Astrocyte of the spinal cord (primary cell): ENCODE data around the gene STK40.

ENCODE experiments used
- DNase-seq: peaks from one replicate; pipeline ENCODE4 v3.0.0; 2011; ENCODE audit warnings: low read depth, low spot score
- H3K4me3 ChIP-seq: 2 replicates; pipeline ENCODE4 v1.5.1; 2011; ENCODE audit warnings: low read depth, mild to moderate bottlenecking, low read length, moderate library complexity
- CTCF ChIP-seq: IDR thresholded peaks from 2 replicates; pipeline ENCODE4 v1.5.1; 2012; ENCODE audit warnings: low read depth, mild to moderate bottlenecking, low read length, inconsistent platforms
- in situ Hi-C: cut with HindIII; loops from 2 replicates; pipeline ENCODE4 v1.10.0; 2017; ENCODE audit warnings: low sequenced_read_pairs

Gene STK40

DNA sequence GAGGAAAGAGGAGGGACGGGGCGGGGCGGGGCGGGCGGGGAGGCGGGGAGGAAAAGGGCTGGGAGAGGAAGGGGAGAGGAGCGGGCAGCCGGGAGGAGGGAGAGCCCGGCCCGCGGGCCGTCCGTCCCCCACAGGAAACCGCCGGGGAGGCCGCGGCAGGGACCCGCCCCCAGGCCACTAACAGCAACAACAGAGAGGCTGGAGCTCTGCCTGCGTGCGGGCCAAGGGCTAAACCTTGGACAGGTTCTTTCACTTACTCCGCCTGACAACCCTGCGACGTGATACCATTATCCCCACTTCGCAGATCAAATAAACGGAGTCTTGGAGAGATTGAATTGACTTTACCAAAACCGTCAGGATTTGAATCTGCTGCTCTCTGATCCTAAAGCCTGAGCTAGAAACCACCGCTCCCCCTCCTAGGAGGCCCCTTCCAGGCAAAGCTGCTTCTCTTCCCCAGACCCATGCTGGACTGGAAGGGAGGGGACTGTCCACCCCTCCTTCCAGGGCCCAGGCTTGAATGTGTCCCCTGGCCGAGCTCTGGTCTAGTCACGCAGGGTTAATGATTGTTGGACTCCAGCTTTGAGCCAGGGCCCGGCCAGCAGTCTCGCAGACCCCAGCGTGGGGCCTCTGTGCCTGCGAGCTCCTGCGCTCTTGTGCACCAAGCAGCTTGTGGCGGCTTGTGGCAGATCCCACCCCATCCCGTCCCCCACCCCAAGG, 61.9 kb downstream of the STK40 start, which contains the start of gene EVA1B:
TSS of gene EVA1B (minus strand) at position 10 of the 717 bp plus-strand sequence. CDS start 608 bp downstream, outside the sequence.
- TF ChIP-seq CTCF, result no peak
- H3K4me3 ChIP-seq, result peak within 1 kb of the TSS; percentile 77
- in situ Hi-C loops, result no loop called here
- DNase-seq, result peak; percentile 87

DNA sequence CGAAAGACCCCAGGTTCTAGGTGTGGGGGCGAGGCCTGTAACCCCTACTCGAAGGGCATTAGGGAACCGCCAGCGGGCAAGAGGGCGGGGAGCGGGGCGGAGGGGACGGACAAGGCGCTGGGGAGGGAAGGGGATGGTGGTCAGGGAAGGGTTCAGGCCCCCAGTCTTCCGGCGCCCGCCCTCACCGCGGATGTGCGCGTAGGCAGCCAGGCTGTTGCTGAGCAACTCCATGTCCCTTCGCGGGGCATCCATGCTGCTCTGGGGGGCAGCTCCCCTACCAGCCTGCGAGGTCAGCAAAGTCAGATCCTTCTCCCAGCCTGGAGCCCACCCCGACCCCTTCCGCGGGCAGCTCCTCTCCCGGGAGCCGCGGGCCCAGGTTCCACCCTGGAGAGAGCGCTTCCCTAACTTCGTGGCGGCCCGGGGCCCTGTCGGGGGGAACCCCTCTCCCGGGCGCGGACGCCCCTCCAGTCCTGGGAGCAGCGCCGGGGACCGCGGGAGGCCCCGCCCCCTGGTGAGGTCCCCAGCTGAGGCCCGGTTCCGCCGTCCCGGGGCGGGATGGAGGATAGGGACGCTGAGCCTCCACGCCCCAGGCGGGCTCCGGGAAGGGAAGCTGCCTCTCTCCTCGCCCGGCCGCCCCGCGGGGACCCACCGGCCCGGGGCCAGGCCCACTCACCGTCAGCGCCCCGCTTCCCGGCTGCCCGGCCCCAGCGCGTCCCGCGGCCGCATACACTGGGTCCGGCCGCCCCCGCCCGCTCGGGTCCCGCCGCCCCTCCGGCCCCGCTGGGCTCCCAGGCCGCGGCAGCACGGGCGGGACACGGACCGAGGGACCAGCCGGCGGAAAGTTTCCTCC, 62.7 kb downstream of the STK40 start:
- DNase-seq, result peak; percentile 61
- TF ChIP-seq CTCF, result no peak
- in situ Hi-C loops, result no loop called here
- peak overlapping the region; percentile 77 for H3K4me3 ChIP-seq

GRCh38 chr1:36322041-36322785, 63.5 kb downstream of the STK40 start:
- TF ChIP-seq CTCF, result no peak
- DNase-seq, result no peak
- in situ Hi-C loops, result no loop called here
- H3K4me3 ChIP-seq, result peak overlapping the region; percentile 77

- in situ Hi-C loops, result no loop called here
- DNase-seq, result peak; percentile 94
- peak overlapping the region; percentile 77 for H3K4me3 ChIP-seq
- TF ChIP-seq CTCF, result no peak
Observed at GRCh38 chr1:36321119-36321951, 64.4 kb downstream of the STK40 start.

DNA sequence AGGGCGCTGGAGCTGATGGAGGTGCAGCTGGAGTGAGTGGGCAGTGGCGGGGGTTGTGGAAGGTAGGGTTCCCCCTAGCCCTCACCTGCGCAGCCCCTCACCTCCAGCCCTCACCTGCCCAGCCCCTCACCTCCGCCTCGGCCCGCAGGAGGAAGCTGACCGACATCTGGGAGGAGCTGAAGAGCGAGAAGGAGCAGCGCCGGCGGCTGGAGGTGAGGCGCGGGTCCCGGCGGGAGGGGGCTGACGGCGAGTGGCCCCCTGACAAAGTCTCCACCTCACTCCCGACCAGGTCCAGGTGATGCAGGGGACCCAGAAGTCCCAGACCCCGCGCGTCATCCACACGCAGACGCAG, 65.0 kb downstream of the STK40 start:
- in situ Hi-C loops, result no loop called here
- TF ChIP-seq CTCF, result no peak
- peak overlapping the region; percentile 24 for H3K4me3 ChIP-seq
- no peak for DNase-seq

DNA sequence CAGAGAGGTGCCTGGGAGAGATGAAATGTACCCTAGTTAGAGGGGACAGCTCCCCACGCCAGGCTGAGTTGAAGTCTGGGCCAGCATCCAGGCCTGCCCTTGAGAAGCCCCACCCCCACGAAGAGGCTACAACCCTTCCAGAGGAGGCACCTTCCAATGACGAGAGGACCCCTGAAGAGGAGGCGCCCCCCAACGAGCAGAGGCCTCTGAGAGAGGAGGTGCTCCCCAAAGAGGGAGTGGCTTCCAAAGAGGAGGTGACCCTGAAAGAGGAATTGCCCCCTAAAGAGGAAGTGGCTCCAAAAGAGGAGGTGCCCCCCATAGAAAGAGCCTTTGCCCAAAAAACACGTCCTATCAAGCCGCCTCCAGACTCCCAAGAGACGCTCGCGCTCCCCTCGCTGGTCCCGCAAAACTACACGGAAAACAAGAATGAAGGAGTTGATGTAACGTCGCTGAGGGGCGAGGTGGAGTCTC, 65.4 kb downstream of the STK40 start:
- H3K4me3 ChIP-seq, result peak overlapping the region; percentile 2
- no peak for DNase-seq
- in situ Hi-C loops, result no loop called here
- TF ChIP-seq CTCF, result no peak
